Fibroblast of peridontal ligament (primary cell): ENCODE results near the gene HARS2.
"Not testable (repeated sequence)": the region's sequence is repeated elsewhere in the genome, so short reads cannot be mapped to it uniquely, and the experiment has no call there.

Experiments used
- DNase-seq: peaks from one replicate; pipeline ENCODE4 v3.0.0-alpha.2; 2010; ENCODE audit errors: extremely low read depth

Gene HARS2

DNA sequence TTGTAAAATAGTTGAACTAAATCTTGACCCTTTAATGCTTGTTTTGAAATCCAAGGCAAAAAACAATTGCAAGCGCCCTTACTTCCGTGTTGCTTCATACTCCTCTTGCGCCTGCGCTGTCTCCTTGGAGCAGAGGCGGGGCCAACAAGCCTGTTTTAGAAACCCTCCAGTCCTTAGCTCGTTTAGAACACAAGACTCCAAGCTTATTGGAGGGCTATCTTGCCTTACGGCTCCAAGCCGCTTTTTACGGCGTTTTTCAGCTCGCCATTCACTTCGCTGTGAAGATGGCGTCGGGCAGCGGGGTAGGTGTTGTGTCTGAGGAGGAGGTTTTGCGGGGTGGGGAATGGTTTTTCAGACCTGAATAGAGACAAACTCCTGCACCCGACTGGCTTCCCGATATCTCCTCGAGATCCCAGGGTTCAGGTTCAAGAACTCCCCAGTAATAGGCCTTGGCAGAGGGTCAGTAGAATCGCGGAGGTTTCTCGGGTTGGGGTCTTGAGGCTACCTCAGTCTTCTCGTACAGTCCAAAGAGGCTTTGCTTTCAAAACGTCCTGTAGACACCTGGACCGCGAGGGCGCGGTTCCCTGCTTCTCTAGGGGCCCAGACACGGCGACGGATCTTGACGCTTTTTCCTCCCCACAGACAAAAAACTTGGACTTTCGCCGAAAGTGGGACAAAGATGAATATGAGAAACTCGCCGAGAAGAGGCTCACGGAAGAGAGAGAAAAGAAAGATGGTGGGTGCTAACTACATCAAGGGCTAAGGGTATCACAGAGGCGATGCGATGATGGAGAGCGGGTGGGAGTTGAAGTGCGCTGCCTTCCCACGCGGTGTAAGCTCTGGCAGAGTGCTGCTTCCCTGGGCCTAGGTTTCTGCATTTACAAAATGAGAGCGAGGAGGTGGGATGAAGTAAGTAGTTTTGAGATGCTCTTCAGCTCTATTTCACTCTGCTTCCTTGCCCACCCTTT, 9.2 kb downstream of the HARS2 start, which contains the start of gene ZMAT2:
Gene ZMAT2, plus strand, starts transcription at position 271 of the 968 bp plus-strand sequence. Its CDS starts 14 bp downstream, at position 285.
- DNase-seq, result peak; percentile 99

DNA sequence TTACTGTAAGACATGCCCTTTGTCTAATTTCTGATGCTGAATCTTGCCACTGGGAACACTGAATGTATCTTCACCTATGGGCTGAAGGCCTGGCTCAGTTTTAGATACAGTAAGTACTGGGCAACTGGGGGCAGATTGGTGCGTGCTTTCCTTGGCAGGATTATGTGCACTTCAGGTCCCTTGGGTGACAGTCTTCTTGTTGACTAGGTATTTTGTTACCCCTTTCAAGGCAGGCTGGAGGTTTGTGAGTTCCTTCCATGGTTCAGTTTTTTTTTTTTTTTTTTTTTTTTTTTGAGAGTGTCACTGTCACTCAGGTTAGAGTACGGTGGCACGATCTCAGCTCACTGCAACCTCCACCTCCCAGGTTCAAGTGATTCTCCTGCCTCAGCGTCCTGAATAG, 16.6 kb downstream of the HARS2 start:
- no peak for DNase-seq

DNA sequence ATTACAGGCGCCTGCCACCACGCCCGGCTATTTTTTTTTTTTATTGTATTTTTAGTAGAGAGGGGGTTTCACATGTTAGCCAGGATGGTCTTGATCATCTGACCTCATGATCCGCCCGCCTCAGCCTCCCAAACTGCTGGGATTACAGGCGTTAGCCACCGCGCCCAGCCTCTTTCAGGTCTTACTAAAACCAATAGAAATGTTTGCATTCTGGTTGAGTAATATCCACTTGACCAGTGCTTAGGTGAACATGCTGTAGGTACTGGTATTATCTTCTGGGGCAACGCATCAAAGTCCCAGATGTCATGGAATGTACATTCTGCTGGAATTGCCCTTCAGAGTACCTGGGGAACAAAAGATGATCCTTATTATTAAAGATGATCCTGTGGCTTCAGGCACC, 17.5 kb downstream of the HARS2 start:
- DNase-seq, result not testable (repeated sequence)

DNA sequence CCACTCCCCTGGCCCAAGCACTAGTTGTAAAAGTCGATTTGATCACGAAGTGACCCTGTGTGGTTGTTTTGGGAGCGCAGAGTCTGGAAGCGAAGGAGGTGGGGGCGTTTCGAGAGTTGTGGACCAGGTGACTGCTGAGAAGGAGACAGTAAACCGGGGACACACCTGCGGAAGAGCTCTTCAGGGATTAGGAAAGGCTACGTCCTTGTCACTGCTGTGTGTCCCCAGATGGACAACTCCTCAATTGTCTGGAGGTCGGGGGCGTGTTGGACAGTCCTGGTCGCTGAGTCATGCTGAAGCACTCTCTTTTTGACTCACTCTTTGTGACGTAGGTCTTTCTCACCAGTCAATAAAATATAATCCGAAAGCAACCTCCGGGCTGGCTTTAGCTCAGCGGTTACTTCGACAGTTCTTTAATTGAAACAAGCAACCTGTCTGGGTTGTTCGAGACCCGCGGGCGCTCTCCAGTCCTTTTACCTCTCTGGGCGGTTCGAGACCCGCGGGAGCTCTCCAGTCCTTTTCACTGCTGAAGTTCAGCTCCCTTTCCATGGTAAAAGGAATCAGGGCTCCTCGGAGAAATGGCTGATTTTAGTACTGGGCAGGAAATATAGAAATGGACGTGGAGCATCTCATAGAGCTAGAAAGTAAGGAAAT, 19.8 kb downstream of the HARS2 start:
- peak; percentile 98 for DNase-seq

DNA sequence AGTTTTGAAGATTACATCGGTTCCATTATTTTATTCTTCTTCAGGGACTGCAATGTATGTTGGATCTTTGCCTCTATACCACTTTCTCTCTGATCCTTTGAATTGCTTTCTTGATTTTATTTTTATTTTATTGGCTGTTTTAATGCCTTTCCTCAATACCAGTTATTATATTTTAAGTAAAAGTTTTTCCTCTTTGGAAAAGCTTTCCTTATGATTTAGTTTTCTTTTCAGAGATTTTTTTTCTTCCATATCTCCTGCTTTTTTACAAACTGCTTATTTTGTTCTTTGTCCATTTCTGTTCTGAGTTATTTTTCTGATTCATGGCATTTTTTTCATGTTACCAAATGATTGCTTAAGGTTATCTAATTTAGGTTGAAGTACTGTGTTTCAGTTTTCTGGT, 20.5 kb downstream of the HARS2 start:
- no peak for DNase-seq

DNA sequence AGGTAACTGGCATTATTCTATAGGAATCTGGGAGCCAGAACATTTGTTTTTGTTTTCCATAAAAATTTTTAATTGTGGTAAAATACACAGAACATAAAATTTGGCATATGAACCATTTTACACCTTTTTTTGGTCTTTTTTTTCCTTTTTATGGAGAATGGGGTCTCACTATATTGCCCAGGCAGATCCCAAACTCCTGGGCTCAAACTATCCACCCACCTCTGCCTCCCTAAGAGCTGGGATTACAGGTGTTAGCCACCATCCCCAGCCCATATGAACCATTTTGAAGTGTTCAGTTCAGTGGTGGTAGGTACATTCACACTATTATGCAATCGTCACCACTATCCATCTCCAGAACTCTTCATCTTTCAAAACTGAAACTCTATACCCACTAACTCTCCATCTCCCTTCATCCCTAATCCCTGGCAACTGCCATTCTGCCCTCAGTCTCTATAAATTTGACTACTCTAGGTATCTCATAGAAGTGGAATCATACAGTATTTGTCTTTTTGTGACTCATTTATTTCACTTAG, 22.4 kb downstream of the HARS2 start:
- DNase-seq, result no peak

DNA sequence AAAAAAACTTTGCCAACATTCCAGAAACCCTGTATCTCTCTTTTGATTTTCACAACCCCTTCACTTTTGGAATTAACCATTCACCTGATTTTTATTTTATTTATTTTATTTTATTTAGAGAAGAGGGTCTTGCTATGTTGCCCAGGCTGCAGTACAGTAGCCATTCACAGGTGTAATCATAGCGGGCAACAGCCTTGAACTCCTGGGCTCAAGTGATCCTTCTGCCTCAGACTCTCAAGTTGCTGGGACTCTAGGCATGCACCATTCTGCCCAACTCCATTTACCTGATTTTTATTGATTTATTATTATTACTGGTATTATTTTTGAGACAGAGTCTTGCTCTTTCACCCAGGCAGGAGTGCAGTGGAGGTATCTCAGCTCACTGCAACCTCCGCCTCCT, 25.0 kb downstream of the HARS2 start:
- DNase-seq, result not testable (repeated sequence)

DNA sequence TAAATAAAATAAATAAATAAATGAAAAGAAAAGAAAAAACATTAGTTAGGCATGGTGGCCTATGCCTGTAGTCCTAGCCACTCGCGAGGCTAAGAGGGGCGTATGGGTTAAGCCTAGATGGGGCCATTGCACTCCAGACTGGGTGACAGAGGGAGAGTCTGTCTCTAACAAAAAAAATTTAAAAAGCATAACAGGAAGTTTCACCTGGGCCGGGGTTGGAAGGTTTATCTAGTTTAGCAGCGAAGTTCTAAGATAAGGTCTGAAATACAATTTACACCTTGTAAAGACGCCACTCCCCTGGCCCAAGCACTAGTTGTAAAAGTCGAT, 27.0 kb downstream of the HARS2 start:
- no peak for DNase-seq

DNA sequence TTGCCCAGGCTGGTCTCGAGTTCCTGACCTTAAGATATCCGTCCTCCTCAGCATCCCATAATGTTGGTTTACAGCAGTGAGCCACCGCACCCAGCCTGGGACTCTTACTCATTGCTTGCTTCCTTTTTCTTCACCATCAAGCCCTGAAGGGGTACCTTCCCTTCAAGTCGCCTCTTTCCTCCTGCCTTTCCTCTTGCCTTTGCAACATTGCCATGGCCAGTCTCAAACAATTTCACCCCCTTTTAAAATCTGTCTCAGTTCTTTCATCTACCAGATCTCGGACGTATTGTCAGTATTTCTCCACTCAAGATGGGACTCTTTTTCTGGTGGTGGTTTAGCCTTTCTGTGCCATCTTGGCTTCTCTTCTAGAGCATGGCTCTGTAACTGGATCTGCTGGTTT, 29.5 kb downstream of the HARS2 start:
- DNase-seq, result not testable (repeated sequence)

DNA sequence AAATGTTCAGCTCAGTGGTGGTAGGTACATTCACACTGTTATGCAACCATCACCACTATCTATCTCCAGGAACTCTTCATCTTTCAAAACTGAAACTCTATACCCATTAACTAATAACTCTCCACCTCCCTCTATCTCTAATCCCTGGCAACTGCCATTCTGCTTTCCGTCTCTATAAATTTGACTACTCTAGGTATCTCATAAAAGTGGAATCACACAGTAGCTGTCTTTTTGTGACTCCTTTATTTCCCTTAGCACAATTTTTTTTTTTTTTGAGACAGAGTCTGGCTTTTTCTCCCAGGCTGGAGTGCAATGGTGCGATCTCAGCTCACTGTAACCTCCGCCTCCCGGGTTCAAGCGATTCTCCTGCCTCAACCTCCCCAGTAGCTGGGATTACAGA, 30.1 kb downstream of the HARS2 start:
- DNase-seq, result not testable (repeated sequence)

DNA sequence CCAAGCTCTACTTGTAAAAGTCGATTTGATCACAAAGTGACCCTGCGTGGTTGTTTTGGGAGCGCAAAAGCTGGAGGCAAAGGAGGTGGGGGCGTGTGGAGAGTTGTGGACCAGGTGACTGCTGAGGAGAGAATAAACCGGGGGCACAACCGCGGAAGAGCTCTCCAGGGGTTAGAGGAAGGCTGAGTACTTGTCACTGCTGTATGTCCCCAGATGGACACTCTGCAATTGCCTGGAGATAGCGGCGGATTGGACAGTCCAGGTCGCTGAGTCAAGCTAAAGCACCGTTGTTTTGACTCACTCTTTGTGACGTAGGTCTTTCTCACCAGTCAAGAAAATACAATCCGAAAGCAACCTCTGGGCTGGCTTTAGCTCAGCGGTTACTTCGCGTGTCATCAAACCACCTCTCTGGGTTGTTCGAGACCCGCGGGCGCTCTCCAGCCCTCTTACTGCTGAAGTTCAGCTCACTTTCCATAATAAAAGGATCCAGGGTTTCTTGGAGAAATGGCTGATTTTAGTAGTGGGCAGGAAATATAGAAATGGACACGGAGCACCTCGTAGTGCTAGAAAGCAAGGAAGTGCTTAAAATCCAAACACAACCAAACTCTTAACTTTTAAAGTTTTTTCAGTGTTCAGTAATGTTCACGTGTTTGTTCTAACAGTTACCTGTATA, 34.7 kb downstream of the HARS2 start:
- DNase-seq, result peak; percentile 93

DNA sequence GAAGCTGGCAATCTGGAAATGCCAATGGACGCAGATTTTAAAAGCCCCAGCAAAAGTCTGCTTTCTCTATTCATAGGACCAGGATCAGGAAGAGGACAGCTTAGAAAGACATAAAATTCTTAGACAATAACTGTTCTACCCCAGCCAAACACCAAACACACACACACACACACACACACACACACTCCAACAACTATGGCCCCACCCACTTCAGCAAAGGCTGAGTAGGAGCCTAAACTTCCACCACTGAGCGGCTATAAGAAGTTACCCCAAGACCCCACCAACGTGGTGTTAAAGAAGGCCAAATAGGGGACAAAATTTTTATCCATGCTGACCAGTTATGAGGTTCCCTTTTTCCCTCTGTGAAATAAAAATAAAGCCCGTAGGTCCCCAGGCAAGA, 41.8 kb downstream of the HARS2 start:
- DNase-seq, result no peak

DNA sequence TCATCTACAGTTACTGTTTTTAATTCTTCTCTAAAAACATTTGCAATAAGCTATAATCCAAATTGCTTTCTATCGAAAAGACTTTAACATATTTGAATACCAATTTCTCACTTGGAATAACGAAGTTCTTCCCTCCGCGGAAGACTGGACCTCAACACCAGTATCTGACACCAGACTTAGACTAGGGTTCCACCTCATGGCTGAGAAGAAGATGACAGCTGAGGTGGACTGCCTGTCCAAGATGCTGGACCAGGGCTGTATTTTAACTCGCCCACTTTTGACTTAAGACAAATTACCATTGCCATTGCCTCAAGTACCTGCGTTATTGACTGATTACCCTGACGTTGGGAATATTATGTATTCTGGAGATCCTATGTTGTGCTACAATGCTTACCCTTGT, 43.1 kb downstream of the HARS2 start:
- no peak for DNase-seq

DNA sequence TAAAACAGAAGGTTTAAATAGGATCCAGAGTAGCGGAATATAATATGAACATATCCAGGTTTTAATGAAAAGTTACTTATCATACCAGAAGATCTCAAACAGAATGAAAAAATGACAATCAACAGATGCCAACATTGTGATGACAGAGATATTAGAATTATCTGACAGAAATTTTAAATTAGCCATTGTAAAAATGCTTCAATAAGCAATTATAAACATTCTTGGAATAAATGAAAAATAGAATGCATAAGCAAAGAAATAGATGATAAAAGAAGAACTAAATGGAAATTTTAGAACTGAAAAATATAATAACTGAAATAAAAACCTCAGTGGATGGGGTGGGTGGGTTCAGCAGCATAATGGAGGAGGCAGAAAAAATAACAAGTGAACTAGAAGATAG, 46.2 kb downstream of the HARS2 start:
- no peak for DNase-seq

DNA sequence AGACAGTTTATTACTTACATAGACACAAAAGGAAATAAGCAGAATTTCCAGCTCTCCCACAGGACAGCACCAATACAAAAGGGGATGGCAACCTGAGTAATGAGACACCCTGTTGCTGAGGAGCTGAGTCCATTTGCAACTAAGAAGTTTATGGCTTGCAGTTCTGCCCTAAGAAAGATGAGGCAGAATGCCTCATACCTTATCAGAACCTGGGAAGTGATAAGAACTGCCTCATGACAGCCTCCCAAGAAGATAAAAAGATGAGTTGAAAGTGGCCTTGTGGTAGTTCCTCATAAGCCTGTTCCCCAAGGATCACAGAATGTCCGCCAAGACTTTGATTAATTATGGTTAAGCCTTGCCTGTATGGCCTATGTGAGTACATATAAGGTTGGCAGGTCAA, 50.7 kb downstream of the HARS2 start:
- no peak for DNase-seq
